ENCODE data around the gene PCDHA1.

PCDHA1 gene

DNA sequence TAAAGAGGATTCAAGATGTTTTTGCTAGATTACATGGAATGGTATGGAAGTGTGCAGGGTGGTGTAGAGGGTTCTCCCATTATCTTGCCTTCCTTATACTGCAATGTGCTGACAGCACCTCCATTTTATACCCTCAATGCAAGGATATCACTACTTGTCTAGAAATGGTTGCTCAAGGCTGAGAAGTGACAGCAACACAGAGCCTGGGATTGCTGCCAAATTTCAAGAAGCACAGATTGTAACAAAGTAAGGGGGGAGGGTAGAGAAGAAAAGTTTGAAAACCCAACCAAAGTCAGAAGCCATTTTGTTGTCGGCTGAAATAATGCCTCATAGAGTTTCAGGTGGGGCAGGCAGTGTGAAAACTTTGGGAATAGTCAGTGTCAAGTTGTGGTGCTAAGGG, 210.1 kb downstream of the PCDHA1 start:
- no peak for DNase-seq

DNA sequence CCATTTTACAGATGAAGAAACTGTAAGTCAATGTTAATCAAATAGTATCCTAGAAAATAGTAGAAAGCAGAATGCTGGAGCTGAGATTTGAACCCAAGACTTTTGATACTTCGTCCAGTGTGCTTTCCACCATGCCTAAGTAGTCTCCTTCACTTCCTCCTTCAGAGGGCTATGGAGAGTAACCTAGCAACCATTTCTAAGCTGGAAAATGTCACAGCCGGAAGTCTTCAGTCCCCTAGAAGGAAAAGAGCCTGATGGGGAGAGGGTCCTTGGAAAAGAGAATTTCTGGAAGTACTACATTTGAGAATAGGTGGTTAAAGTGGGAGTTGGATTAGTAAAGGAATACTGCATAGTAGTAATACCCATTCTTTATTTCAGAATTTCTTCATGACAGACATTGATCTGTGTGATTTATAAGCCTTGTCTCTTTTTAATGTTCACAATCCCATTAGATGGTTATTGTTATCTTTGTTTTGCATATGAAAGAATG, 213.0 kb downstream of the PCDHA1 start:
- no peak for DNase-seq

DNA sequence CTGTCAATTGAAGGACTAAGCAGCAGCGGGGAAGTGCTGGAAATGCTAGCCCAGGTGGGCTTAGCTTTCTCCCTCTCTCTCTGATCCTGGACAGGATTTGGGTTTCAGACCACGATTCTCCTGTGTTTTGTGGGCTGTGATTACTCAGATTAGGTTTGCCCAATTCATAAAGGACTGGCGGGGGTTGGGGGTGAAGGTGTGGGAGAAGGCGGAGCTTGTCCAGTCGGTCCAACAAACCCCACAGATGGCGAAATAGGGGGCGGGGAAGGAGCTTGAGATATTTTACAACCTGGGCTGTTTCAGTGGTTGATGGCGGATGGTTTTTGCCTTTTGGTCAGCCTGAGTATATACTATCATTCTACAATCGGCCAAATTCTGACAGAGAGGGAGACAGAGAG, 215.5 kb downstream of the PCDHA1 start:
- peak; percentile 67 for DNase-seq

DNA sequence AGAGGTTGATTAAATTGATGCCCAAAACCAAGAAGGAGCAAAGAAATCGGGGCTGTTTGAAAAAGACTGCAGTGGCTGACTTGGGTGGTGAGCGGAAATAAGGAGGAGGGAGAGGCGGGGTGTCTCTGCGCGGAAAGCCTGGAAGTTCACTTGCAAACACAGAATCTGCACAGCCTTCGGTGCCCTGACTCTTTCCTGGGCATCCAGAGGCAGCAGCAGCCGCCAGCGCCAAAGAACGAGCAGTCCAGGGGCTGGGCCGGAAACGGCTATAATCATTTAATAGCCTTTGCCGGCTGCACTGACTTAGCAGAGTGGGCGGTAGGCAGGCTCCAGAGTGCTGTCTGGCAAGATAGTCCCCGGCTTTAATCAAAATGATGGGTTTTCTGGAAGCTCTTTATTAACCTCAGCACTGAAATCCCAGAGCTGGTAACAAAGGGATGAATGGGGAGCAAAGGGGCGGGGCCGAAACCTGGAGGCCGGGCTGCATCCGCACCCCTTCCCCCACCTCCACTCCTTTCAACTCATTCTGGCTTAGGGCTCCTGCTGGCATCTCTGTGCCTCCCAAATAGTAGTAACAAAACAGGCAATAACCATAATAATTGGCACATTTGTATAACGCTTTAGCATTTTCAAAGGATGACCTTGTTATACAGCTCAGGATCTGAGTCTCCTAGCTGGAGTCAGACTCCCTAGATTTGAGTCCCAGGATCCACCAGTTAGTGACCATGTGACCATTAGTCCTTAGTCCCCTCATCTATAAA, 216.1 kb downstream of the PCDHA1 start:
- peak; percentile 81 for DNase-seq

DNA sequence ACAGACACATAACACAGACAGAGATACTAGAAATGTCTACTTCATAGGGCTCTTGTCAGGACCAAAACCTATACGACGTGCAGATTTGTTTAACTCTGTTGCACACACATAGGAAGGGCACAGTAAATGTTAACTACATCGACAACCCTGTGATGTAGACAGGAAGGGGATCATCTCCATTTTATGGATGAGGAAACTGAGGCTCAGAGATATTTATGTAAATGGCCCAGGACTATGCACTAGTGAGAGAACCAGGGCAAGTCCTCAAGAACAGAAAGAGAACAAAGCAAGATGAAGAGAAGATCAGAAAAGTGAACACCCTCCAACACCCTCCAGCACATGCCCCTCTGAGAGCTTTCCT, 216.6 kb downstream of the PCDHA1 start:
- no peak for DNase-seq

DNA sequence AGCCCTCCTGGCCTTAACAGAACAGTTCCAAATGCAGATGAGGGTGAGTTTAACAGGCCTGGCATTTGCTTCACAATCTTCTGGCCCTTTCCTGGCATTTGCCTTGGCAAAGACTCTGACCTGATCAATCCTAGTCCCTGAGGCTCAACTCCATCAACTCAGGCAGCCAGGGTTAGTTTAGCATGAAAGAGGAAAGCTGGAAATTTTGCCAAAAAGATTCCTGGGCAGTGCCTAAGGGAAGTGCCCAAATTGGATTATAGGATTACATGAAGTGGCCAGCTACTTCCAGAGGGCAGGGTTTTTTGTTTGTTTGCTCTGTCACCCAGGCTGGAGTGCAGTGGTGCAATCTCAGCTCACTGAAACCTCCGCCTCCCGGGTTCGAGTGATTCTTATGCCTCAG, 217.1 kb downstream of the PCDHA1 start:
- DNase-seq, result no peak

DNA sequence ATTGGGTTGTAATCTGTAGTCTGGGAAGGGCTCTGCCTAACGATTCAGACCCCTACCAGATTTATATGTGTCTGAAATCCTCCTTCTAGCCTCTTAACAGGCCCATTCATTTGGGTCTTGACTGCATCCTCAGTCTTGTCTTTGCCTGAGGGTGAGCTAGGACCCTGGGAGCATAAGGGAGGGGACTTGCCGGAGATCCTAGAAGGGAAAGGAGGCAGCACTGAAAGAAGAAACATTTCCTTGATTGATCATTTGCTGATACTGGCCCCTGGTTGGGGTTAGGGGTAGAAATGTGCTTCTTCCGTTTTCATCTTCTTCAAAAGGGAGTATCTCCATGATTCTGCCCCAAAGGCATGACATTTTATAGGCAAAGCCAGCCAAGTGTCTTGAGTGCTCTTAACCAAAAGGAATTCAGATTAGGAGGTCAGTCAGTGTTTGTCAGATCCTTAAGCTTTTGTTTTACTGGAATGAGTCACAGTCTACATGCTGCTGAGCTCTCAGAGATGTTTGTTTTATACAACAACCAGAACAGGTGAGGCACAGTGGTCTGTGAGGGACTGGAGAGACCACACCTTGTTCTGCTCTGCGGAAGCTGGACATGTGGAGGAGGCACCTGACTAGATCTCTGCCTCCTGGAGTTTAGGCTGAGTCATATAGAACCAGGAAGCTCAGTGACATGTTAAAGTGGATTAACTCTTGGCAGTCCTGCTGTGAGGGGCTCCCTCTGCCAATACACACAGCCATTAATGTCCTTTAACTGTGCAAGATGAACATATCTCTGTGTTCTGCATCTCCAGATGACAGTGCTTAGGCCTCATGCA, 218.1 kb downstream of the PCDHA1 start:
- peak; percentile 21 for DNase-seq

DNA sequence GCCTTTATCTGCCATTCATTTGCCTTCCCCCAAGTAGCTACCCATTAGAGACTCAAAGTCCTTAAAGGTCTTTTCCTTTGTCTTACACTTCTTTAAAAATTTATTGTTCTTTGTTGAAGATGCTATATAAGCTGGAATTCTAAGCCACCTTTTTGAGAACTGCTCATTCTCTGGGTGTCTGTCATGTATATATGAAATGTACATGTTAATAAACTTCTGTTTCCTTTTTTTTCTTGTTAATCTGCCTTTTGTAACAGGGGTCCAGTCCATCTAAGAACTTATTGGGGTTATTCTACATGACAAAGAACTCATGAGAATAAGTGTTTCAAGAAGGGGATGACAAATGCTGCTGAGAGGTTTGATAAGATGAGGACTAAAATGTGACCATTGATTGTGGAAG, 221.9 kb downstream of the PCDHA1 start:
- no peak for DNase-seq

DNA sequence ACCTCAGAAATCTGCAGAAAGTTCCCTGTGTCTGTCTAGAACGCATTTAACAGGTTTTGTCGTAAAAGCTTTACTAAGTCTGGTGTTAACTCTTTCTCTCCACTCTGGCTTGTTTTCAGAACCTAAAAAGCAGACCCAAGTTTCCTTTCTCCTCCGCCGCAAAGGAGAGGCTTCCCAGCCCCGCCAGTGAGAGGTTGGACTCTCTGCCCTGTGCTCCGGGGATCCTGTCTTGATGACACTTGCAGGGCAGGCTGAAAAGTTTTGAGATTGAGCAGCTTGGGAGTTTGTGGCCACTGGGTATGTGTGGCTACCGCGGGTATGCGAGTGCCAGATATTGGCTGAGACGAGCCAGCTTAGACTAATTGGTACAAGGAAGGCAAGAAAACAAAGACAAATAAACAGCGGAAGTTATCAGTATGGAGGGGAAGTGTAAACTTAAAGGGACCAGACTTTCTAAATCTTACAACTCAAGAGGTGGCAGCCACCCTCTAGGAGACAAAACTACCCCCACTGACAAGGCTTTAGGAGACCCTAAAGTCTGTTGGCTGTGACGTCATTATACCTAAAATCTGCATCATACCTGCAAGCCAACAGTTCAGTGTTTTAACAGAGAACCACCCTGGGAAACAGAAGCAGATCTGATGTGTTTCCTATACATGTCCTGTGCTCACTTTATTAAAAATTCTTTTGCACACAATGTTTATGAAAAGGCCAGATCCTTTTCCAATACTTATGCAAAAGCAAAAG, 224.3 kb downstream of the PCDHA1 start:
- no peak for DNase-seq

DNA sequence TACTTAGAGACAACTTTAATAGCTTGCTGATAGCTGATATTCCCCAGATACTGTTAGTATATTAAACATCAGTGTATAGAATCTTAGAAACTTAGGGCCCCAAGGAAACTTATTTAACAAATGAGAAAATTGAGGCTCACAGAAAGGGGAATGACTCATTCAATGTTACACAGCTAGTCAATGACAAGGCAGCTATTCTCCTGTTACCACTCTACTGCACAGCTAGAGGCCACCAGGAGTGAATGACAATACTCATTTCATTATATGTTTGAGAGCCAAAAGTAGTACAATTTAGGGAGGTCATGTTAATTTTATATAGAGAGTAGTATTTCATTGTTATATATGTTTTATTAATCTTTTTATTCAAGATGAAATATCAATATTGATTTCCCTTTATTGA, 232.0 kb downstream of the PCDHA1 start:
- DNase-seq, result no peak

DNA sequence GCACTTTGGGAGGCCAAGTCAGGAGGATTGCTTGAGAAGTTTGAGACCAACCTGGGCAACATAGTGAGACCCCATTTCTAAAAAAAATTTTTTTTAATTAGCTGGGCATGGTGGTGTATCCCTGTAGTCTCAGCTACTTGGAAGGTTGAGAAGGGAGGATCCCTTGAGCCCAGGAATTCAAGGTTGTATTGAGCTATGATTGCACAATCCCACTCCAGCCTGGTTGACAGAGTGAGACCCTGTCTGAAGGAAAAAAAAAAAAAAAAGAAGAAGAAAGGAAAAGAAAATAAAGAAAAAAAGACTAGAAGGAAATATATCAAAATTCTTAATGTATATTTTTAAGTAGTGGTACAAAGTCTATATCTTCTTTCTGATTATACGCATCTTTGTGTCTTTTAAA, 236.4 kb downstream of the PCDHA1 start:
- no peak for DNase-seq

DNA sequence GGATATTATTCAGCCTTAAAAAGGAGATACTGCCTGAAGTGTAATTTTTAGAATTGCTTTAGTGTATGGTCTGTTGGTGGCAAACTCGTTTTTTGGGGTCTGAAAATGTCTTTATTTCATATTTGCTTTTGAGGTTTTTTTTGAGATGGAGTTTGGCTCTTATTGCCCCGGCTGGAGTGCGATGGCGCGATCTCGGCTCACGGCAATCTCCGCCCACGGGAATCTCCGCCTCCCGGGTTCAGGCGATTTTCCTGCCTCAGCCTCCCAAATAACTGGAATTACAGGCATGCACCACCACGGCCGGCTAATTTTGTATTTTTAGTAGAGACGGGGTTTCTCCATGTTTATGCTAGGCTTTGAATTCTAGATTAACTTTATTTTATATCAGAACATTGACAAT, 245.1 kb downstream of the PCDHA1 start:
- no peak for DNase-seq

DNA sequence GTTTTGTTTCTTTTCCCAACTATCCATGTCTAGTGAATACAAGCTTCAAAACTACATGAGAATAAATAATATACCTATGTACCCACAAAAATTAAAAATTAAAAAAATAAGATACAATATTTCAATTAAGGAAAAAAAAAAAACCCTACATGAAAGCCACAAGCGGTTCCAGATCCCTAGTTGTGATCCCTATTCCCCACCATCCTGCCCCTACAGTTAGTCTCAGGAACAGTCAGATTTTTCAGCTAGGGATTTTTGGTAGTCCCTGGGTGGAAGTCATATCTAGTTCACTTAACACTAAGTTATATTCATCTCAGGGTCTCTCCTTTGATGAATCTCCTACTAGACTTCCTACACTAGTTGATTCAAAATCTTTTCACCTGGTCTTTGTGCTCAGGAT, 246.7 kb downstream of the PCDHA1 start:
- DNase-seq, result no peak

DNA sequence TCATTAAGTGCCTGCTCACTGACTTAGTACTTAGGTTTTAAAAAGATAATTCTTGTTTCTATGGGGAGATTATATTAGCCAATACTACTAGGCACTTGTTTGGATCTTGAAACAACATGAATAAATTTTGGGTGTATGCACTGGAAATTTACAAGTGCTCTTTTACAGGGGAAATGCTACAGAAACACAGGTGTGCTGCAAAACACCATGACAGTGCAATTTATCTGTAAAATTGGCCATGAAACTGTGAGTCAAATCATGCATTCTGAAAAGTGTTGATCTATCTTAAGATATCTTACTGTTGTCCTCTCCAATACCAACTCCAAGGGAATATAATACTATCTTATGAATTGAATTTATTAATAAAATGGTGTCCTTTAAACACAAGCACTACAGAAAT, 253.1 kb downstream of the PCDHA1 start:
- DNase-seq, result no peak

DNA sequence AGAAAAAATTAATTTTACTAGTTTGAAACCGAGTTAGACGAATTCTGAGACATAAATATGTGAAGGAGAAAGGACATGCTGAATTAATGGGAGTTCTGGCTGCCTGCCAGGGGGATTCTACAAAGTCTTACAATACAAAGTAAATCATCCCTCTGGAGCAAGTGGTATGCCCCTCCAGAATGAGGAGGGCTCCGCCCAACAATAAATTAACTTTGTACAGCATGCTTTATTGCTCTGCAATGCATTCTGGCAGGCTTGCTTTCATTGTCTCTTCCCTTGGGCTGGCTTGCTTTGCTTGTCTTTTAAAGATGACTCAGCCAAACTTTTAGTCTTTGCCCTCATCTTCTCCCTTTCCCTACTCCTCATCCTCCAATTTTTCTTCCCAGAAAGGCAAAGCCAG, 253.6 kb downstream of the PCDHA1 start:
- no peak for DNase-seq

DNA sequence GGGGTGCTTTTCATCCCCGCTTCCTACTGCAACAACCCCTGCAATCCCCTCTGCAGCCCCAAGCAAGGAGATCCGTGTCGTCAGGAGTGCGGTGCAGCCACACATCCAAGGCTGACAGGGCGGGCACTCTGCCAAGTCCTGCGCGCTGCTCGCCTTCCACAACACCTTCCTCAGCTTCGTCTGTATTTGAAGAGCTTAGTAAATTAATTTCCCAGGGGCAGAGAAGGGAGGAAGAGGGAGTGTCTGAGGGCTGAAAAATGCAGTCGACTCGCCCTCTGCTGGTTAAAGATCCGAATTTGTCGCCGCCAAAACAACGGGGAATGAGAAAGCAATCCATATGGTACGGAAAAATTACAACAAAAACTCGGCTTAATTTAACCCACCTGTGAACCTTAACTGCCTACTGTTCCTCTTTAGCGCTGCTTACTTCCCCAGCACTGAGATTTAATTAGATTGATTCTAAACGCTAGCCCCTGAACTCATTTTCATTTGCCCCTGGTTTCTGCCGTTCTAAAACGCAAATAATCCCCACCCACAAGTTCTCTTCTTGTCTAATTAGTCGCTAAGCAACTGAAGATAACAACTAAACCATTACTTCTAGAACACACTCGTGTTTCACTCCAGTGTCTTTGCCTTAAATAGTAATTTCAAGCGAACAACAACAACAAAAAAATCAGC, 254.3 kb downstream of the PCDHA1 start:
- DNase-seq, result peak; percentile 86

DNA sequence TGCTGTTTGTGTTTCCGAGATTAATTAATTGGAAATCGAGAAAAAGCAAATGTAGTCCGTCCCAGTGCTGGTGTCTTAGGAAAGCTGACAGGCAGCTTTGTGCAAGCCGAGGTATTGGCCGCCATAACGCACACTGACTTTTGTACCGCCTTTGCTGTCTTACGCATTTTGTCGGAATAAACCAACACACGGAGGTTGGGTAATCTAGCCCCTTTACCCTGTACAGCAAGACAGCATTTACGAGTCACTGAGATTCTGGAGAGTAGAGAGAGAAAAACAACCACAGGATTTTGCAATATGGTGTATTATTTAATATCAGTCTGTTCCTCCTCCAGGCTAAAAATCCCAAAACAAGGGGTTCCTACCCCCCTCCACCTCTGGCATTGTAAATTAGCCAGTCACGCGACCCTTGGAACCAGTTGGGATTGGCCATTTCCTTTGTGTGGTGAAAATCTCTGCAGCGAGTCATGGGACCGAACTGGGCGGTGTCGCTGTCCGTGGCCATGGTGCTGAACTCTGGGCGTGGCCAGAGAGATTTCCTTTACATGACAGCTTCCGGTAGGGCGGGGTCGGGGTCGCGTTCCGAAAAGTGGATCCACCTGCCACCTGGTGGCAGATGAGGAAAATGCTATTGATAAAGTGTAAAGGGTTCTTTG, 255.0 kb downstream of the PCDHA1 start:
- DNase-seq, result peak; percentile 97

DNA sequence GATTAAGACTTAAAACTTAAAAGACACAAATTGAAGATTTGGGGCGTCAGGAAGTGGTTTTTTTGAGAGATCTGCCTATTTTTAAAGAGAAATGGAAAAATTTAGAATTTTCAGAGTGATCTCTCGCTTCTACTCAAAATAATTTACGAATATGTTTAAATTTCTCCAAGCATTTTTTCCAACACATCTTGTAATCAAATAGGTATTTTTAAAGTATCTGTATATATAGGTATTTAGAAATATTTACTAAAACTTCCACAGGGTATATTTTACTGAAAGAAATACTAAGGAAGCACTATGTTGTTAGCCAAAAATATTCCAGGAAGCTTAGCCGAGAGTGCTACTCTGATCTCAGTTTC, 255.5 kb downstream of the PCDHA1 start:
- DNase-seq, result no peak

DNA sequence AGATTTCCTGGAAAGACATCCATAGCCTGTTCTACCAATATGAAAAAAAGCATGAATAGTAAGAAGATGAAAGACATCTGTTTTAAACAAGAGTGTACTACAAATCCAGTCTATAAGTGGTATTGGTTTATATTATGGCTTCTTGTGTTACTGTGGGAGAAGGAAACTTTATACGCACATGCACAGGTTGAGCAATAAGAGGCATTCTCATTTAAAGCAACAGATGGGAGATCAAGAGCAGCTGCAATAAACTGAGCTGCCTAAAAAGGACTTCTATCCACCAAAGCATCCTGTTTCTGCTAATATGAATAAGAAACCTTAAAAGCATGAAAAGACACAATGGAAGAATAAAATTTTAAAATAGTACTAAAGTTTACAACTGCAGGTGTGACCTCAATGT, 256.6 kb downstream of the PCDHA1 start:
- DNase-seq, result no peak

DNA sequence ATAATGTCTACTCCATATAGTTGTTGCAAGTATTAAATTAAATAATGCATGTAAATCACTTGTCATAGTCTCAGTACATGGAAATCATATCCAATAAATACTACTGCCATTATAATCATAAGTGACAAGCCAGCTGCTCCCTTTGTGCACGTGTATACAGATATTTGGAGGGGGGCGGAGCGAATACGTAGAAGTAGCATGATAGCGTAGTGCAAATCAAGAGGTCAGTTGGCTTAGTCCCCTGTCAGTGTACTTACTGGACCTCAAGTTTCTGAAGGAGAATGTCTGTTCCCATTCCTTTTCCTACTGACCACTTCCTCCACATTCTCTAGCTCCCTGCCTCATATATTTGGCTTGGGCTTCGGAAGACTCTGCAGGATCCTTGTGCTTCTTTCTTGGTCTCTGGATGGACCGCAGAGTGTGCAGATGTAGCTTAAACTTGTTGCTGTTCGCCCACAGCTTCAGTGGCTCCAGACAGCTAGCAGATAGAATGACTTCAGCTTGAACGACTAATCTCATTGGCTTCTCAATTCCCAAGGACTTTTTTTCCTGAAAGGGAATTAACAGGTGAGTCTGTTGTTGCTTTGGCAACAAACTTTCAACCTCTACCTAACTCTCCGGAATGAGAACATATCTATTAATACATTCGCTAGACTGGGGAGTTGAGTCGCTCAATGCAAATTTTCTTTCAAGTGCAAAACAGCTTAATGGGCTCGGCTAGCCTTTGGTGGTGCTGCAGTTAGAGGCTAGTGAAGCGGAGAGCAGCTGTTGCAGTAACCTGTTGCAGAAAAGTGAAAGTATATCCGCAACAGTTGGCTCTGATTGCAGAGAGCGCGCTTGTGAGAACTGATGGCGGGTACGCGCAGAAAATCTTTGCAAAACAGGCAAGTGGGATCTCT, 264.9 kb downstream of the PCDHA1 start, which contains the start of gene PCDHB1:
Gene PCDHB1, plus strand, starts transcription at position 753 of the 899 bp plus-strand sequence. Its CDS starts 97 bp downstream, at position 850.
- DNase-seq, result no peak

DNA sequence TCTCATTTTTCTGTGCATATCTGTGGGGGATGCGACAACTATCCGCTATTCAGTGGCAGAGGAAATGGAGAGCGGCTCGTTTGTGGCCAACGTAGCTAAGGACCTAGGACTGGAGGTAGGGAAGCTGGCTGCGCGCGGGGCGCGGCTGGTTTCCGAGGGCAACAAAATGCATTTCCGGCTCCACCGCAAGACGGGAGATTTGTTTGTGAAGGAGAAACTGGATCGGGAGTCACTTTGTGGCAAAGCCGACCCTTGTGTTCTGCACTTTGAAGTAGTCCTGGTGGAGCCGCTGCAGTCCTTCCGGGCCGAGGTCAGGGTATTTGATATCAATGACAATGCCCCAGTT, 265.6 kb downstream of the PCDHA1 start:
- peak; percentile 3 for DNase-seq
